Astrocyte of the cerebellum (primary cell): ENCODE measurements around the gene F13B.

Experiments used
- DNase-seq: peaks from one replicate; pipeline ENCODE4 v3.0.0-alpha.2; 2011; ENCODE audit warnings: low read depth
- H3K4me3 ChIP-seq: 2 replicates; pipeline ENCODE4 v1.5.1; 2011; ENCODE audit warnings: mild to moderate bottlenecking, low read depth, low read length, moderate library complexity
- CTCF ChIP-seq: IDR thresholded peaks from 2 replicates; pipeline ENCODE4 v1.5.1; 2012; ENCODE audit warnings: low read length, low read depth, moderate library complexity, mild to moderate bottlenecking; ENCODE audit errors: missing control alignments
- in situ Hi-C: cut with HindIII; loops from 2 replicates; pipeline ENCODE4 v1.10.0; 2017; ENCODE audit warnings: low sequenced_read_pairs

F13B gene

GRCh38 chr1:197066719-197067456 lies at the start of gene F13B:
F13B (minus strand) TSS chr1:197067260; CDS start chr1:197067223, 37 bp downstream.
- DNase-seq = no peak
- H3K4me3 ChIP-seq = no peak within 1 kb of the TSS
- TF ChIP-seq CTCF = no peak
- in situ Hi-C loops = no loop called here

GRCh38 chr1:197116156-197116555 lies 49.1 kb upstream of the F13B start:
- DNase-seq = no peak
- in situ Hi-C loops = no loop called here
- H3K4me3 ChIP-seq = no peak overlapping the region
- no peak for TF ChIP-seq CTCF

GRCh38 chr1:197106869-197107268 lies 39.8 kb upstream of the F13B start:
- H3K4me3 ChIP-seq = no peak overlapping the region
- no peak for TF ChIP-seq CTCF
- in situ Hi-C loops = no loop called here
- no peak for DNase-seq

GRCh38 chr1:197103300-197103699 lies 36.2 kb upstream of the F13B start:
- in situ Hi-C loops = no loop called here
- TF ChIP-seq CTCF = no peak
- DNase-seq = no peak
- H3K4me3 ChIP-seq = no peak overlapping the region

- in situ Hi-C loops = no loop called here
Measured at GRCh38 chr1:197101978-197102377, 34.9 kb upstream of the F13B start.

GRCh38 chr1:197100677-197101076 lies 33.6 kb upstream of the F13B start:
- TF ChIP-seq CTCF = no peak
- in situ Hi-C loops = no loop called here
- no peak overlapping the region for H3K4me3 ChIP-seq
- no peak for DNase-seq

More at GRCh38 chr1:197101978-197102377, 34.9 kb upstream of the F13B start:
- TF ChIP-seq CTCF = no peak
- no peak overlapping the region for H3K4me3 ChIP-seq
- DNase-seq = no peak
